Peyer's patch (tissue), 4 donors: ENCODE measurements around the gene PCBD2. TPM values are rescaled to one million over a fixed set of nuclear protein-coding genes. Genes with fewer than 3 reads are reported as not detected.

Source experiments
- DNase-seq, 3 donors: peaks; one replicate each; pipeline ENCODE4 v3.0.0-alpha.2; 2017 to 2019
- H3K27ac ChIP-seq, 4 donors: fragments of 200-600 bp; sonication (generic); one replicate each; pipeline ENCODE4 v1.5.1; 2016 to 2019
- H3K27me3 ChIP-seq, 2 donors: fragments of 200-600 bp; sonication (generic); one replicate each; pipeline ENCODE4 v1.5.1; 2019
- H3K36me3 ChIP-seq, 3 donors: fragments of 200-600 bp; sonication (generic); one replicate each; pipeline ENCODE4 v1.5.1; 2016 to 2019
- H3K4me1 ChIP-seq, 4 donors: fragments of 200-600 bp; sonication (generic); one replicate each; pipeline ENCODE4 v1.5.1; 2016 to 2019
- H3K4me3 ChIP-seq, 4 donors: fragments of 200-600 bp; sonication (generic); 1 replicate in 3 of 4; 2 replicates in 1 of 4; pipeline ENCODE4 v1.5.1; 2016 to 2019; ENCODE audit warnings: mild to moderate bottlenecking in 1 of 4
- H3K9me3 ChIP-seq, 4 donors: fragments of 200-600 bp; sonication (generic); one replicate each; pipeline ENCODE4 v1.5.1; 2016 to 2019; ENCODE audit warnings: mild to moderate bottlenecking in 1 of 4
- CTCF ChIP-seq, 6 experiments: fragments of 450-650 bp in 4 of 6; fragments of 200-600 bp in 2 of 6; sonication (generic) in 1 of 6; IDR thresholded peaks; one replicate each; pipeline ENCODE4 v1.5.1; 2017 to 2019; ENCODE audit warnings: antibody characterized with exemption in 6 of 6, mild to moderate bottlenecking in 3 of 6, moderate library complexity in 1 of 6
- POLR2A ChIP-seq, 2 donors: fragments of 450-650 bp; IDR thresholded peaks; one replicate each; pipeline ENCODE4 v1.5.1; 2017; ENCODE audit warnings: antibody characterized with exemption in 2 of 2, mild to moderate bottlenecking in 2 of 2, moderate library complexity in 2 of 2
- total RNA-seq, 4 donors: library from RNA; depleted of rRNA; stranded (reverse); fragments of >200 nt; gene quantifications; one replicate each; pipeline ENCODE4 v1.1.0, GENCODE V29; 2016

PCBD2 gene
- total RNA-seq, 4 donors from 2014 or later: 15.5 to 39.6 (median 27.9) TPM

GRCh38 chr5:134943547-134943946 lies 38.6 kb downstream of the PCBD2 start:
- Histone ChIP-seq H3K9me3 (no peaks in the 10 kb centered on the region), H3K27me3 (no peaks in the 10 kb centered on the region), H3K4me1 (no peaks in the 10 kb centered on the region), H3K36me3 (peaks cover 0 to 3% (median 0%) of the 10 kb centered on the region in 3 donors), H3K27ac (no peak overlapping the region), H3K4me3 (no peak overlapping the region)
- TF ChIP-seq POLR2A (IDR thresholded peaks at IDR 0.05): no peak
- TF ChIP-seq CTCF (IDR thresholded peaks at IDR 0.05): no peak
- DNase-seq: no peak

GRCh38 chr5:134944630-134945029 lies 39.7 kb downstream of the PCBD2 start:
- DNase-seq: no peak
- no peak overlapping the region for H3K27ac ChIP-seq
- no peaks in the 10 kb centered on the region for H3K4me1 ChIP-seq
- no peak overlapping the region for H3K4me3 ChIP-seq
- no peaks in the 10 kb centered on the region for H3K9me3 ChIP-seq
- H3K36me3 ChIP-seq: peaks cover 0 to 3% (median 0%) of the 10 kb centered on the region in 3 donors
- no peaks in the 10 kb centered on the region for H3K27me3 ChIP-seq
- TF ChIP-seq POLR2A (IDR thresholded peaks at IDR 0.05): no peak
- TF ChIP-seq CTCF (IDR thresholded peaks at IDR 0.05): no peak

- Histone ChIP-seq H3K9me3 (no peaks in the 10 kb centered on the region), H3K27ac (no peak overlapping the region), H3K4me1 (no peaks in the 10 kb centered on the region), H3K36me3 (peaks cover 0 to 3% (median 0%) of the 10 kb centered on the region in 3 donors), H3K4me3 (no peak overlapping the region), H3K27me3 (no peaks in the 10 kb centered on the region)
- no peak for DNase-seq
- no peak for TF ChIP-seq CTCF (IDR thresholded peaks at IDR 0.05)
- TF ChIP-seq POLR2A (IDR thresholded peaks at IDR 0.05): no peak
Measured at GRCh38 chr5:134945041-134945440, 40.1 kb downstream of the PCBD2 start.

GRCh38 chr5:134948911-134949310 lies 44.0 kb downstream of the PCBD2 start:
- no peak for DNase-seq

GRCh38 chr5:134949316-134949715 lies 44.4 kb downstream of the PCBD2 start:
- DNase-seq: no peak
- no peak for TF ChIP-seq POLR2A (IDR thresholded peaks at IDR 0.05)
- no peak for TF ChIP-seq CTCF (IDR thresholded peaks at IDR 0.05)
- no peak overlapping the region for H3K4me3 ChIP-seq
- no peaks in the 10 kb centered on the region for H3K36me3 ChIP-seq
- peaks cover 0 to under 1% (median 0%) of the 10 kb centered on the region in 4 donors for H3K9me3 ChIP-seq
- H3K27ac ChIP-seq: no peak overlapping the region
- no peaks in the 10 kb centered on the region for H3K4me1 ChIP-seq
- no peaks in the 10 kb centered on the region for H3K27me3 ChIP-seq

More at GRCh38 chr5:134948911-134949310, 44.0 kb downstream of the PCBD2 start:
- H3K4me1 ChIP-seq: no peaks in the 10 kb centered on the region
- no peaks in the 10 kb centered on the region for H3K36me3 ChIP-seq
- H3K27me3 ChIP-seq: no peaks in the 10 kb centered on the region
- no peak overlapping the region for H3K27ac ChIP-seq
- H3K4me3 ChIP-seq: no peak overlapping the region
- no peaks in the 10 kb centered on the region for H3K9me3 ChIP-seq
- no peak for TF ChIP-seq CTCF (IDR thresholded peaks at IDR 0.05)
- TF ChIP-seq POLR2A (IDR thresholded peaks at IDR 0.05): no peak
